Sigmoid colon (tissue), 7 donors: Measurements from ENCODE around the gene BRD2. TPM values are rescaled to one million over a fixed set of nuclear protein-coding genes. Genes with fewer than 3 reads are reported as not detected.

ENCODE experiments used
- DNase-seq: peaks from one replicate; pipeline ENCODE4 v3.0.0-alpha.2; 2019
- H3K27ac ChIP-seq, 4 donors: fragments of 200-600 bp; sonication (generic); one replicate each; pipeline ENCODE4 v1.5.1; 2016 to 2019; ENCODE audit warnings: mild to moderate bottlenecking in 1 of 4
- H3K27me3 ChIP-seq, 3 donors: fragments of 200-600 bp; sonication (generic); one replicate each; pipeline ENCODE4 v1.5.1; 2019; ENCODE audit warnings: mild to moderate bottlenecking in 1 of 3
- H3K36me3 ChIP-seq, 4 donors: fragments of 200-600 bp; sonication (generic); one replicate each; pipeline ENCODE4 v1.5.1; 2016 to 2019
- H3K4me1 ChIP-seq, 4 donors: fragments of 200-600 bp; sonication (generic); one replicate each; pipeline ENCODE4 v1.5.1; 2017 to 2019
- H3K4me3 ChIP-seq, 4 donors: fragments of 200-600 bp; sonication (generic); one replicate each; pipeline ENCODE4 v1.5.1; 2017 to 2019; ENCODE audit warnings: mild to moderate bottlenecking in 2 of 4, moderate library complexity in 1 of 4
- H3K9me3 ChIP-seq, 4 donors: fragments of 200-600 bp in 3 of 4; sonication (generic) in 3 of 4; one replicate each; pipeline versions ENCODE4 v1.5.1 to v1.6.1; 2013 to 2019
- EP300 ChIP-seq, 4 donors: sonication (generic); formaldehyde crosslinking; IDR thresholded peaks; one replicate each; pipeline ENCODE4 v1.6.1; 2017; ENCODE audit warnings: antibody characterized with exemption in 4 of 4
- POLR2A ChIP-seq, 2 donors: fragments of 450-650 bp; IDR thresholded peaks; one replicate each; pipeline ENCODE4 v1.6.1; 2016; ENCODE audit warnings: antibody characterized with exemption in 2 of 2, mild to moderate bottlenecking in 2 of 2, moderate library complexity in 2 of 2
- POLR2AphosphoS5 ChIP-seq, 4 donors: sonication (generic); formaldehyde crosslinking; IDR thresholded peaks; one replicate each; pipeline ENCODE4 v1.6.1; 2017; ENCODE audit warnings: antibody characterized with exemption in 4 of 4
- WGBS, 2 donors: extraction: QIAGEN DNeasy Blood & Tissue Kit; methylation state at CpG; one replicate each; pipeline ENCODE4 v1.1.7; 2013; 5-methylcytosine and 5-hydroxymethylcytosine counted together
- intact Hi-C: fragments of 100-400 bp; cut with DNase I; formaldehyde crosslinking; loops from one replicate; pipeline ENCODE4 v1.15.1; 2023
- polyA plus RNA-seq, 3 donors: library from polyadenylated mRNA; stranded (reverse); fragments of 200-250 nt; gene quantifications; one replicate each; pipeline ENCODE4 v1.2.3, GENCODE V29; 2013
- total RNA-seq, 4 donors: library from RNA; depleted of rRNA; stranded (reverse); fragments of >200 nt; gene quantifications; one replicate each; pipeline ENCODE4 v1.1.0, GENCODE V29; 2016
- TF ChIP-seq, protein P1 (sequence below), 4 experiments: fragments of 450-650 bp in 3 of 4; fragments of 200-600 bp in 1 of 4; IDR thresholded peaks; one replicate each; pipeline ENCODE4 v1.5.1; 2016 to 2019; ENCODE audit warnings: antibody characterized with exemption in 4 of 4, mild to moderate bottlenecking in 3 of 4, moderate library complexity in 2 of 4
- donor health status: healthy with polysubstance abuse.
- donor health status: Bipolar disorder and iron deficiency.
- donor health status: healthy.

BRD2 gene
- total and polyA plus RNA-seq, 7 donors, result 60.6 to 135 (median 84.2) TPM

DNA sequence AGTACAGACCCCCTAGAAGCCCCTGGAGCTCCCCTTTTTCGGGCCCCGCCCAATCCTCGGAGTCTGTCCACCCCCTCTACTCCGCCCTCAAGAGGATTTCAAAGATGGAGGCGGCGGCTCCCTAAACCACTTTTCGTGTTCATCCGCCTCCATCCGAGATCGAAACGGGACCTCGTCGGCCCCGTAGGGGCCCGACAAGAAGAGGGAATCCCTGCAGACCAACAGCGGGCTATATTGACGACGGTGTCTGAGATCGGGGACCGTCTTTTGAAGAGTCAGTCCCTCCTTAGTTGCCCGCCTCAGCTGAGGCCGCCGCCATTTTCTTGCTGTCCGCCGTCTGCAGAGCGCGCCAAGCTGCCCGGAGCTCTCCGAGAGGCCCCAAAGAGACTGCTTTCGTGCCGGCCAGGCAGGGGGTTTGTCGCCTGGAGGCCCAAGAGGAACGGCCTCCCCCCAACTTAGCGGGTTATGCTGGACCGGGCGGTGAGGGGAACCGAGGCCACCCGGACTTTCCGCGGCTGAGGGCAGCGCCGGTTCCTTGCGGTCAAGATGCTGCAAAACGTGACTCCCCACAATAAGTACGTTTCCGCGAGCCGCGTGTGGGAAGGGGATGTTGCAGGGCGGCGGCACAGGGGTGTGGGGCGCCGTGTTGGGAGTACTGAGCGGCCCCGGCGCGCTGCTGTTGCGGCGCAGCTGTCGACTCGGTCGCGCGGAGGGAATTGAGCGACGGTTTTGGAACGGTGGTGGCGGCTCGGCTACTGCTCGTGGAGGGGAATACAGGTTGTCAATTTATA is 4.2 kb downstream of the BRD2 start:
- intact Hi-C loops, result loop anchor here (5.0 kb wide), 1 partner anchor 445 kb away; the partner anchor contains the start of gene CUTA
- no peaks in the 10 kb centered on the region for H3K27me3 ChIP-seq
- H3K4me3 ChIP-seq, result peak overlapping the region; percentile 68 to 84 (median 82)
- 0% methylated on average over 70 of the region's 70 CpGs for WGBS, 2 donors
- H3K36me3 ChIP-seq, result peaks cover 42 to 45% (median 44%) of the 10 kb centered on the region in 4 donors
- no peaks in the 10 kb centered on the region for H3K9me3 ChIP-seq
- TF ChIP-seq POLR2AphosphoS5 (IDR thresholded peaks at IDR 0.05), result peak in 2 of 4 donors; percentile 23 to 35
- TF ChIP-seq POLR2A (IDR thresholded peaks at IDR 0.05), result no peak
- TF ChIP-seq, protein P1, sequence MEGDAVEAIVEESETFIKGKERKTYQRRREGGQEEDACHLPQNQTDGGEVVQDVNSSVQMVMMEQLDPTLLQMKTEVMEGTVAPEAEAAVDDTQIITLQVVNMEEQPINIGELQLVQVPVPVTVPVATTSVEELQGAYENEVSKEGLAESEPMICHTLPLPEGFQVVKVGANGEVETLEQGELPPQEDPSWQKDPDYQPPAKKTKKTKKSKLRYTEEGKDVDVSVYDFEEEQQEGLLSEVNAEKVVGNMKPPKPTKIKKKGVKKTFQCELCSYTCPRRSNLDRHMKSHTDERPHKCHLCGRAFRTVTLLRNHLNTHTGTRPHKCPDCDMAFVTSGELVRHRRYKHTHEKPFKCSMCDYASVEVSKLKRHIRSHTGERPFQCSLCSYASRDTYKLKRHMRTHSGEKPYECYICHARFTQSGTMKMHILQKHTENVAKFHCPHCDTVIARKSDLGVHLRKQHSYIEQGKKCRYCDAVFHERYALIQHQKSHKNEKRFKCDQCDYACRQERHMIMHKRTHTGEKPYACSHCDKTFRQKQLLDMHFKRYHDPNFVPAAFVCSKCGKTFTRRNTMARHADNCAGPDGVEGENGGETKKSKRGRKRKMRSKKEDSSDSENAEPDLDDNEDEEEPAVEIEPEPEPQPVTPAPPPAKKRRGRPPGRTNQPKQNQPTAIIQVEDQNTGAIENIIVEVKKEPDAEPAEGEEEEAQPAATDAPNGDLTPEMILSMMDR (IDR thresholded peaks at IDR 0.05), result no peak
- TF ChIP-seq EP300 (IDR thresholded peaks at IDR 0.05), result no peak
- peak; percentile 78 for DNase-seq
- H3K27ac ChIP-seq, result peak overlapping the region; percentile 98 to 99 (median 98)
- H3K4me1 ChIP-seq, result peaks cover 0 to 41% (median 35%) of the 10 kb centered on the region in 4 donors

DNA sequence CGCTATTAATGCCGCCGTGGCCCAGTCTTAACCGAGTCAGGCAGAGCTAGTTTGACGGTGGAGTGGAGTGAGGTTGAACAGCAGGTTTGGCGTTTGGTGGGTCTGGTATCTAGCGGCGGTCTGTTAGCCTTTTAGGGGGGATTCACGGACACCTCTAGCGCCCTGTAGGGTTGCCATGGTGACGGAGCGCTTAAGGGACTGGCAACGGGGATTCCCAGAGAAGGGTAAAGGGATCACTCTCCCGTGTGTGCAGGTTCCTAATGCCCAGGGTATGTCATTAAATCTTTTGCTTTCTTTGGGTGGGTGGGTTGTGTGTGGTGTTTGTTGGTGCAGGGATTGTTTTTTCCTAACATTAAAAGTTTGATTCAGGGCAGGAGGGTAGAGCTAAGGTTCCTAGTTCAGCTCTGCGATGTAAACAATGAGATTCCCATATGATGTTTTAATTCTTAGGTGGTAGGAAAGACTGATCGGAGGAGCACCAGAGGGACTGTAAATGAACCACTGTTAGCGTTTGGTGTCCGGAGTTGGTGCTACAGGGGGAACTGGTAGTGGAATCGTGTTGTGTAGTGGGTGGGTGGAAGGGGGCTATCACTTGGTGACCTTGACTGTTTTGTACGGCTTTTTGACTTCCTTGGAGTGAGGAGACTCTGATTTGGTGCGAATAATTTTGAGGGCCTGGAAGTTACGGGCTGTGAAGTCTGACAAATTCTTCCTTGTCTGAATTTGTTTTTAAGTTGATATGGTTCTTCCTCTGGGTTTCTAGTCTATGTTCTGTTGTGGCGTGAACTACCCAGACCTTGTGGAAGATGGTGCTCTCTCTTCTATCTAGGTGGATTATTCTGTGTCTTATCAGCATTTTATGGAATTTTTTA is 5.0 kb downstream of the BRD2 start:
- WGBS, 2 donors, result 0% methylated on average over 23 of the region's 23 CpGs
- DNase-seq, result peak; percentile 70
- H3K27me3 ChIP-seq, result no peaks in the 10 kb centered on the region
- TF ChIP-seq EP300 (IDR thresholded peaks at IDR 0.05) (no peak), POLR2A (IDR thresholded peaks at IDR 0.05) (no peak), POLR2AphosphoS5 (IDR thresholded peaks at IDR 0.05) (no peak)
- TF ChIP-seq, protein P1 (IDR thresholded peaks at IDR 0.05), result no peak
- H3K36me3 ChIP-seq, result peaks cover 50 to 54% (median 52%) of the 10 kb centered on the region in 4 donors
- no peaks in the 10 kb centered on the region for H3K9me3 ChIP-seq
- peaks cover 0 to 43% (median 40%) of the 10 kb centered on the region in 4 donors for H3K4me1 ChIP-seq
- intact Hi-C loops, result loop anchor here (5.0 kb wide), 1 partner anchor 444 kb away; the partner anchor contains the start of gene CUTA
- H3K4me3 ChIP-seq, result peak overlapping the region; percentile 68 to 84 (median 82)
- peak overlapping the region; percentile 98 to 99 (median 98) for H3K27ac ChIP-seq

DNA sequence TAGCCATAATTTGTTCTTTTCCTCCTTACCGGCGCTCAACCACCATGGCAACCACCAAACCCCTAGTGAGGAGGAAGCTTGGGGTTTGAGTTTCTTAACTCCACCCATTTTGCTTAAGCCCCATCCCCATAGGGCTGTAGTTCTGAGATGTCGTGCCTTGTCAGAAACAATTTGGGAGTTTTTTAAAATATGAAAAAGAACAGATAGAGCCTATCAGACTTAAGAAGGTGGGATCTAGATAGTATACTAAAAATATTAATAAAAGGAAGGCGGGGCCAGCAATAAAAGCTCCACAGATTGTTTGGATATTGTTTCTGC is 5.6 kb downstream of the BRD2 start:
- Histone ChIP-seq H3K4me1 (peaks cover 0 to 49% (median 42%) of the 10 kb centered on the region in 4 donors), H3K4me3 (peak overlapping the region; percentile 68 to 84 (median 82)), H3K27me3 (no peaks in the 10 kb centered on the region), H3K36me3 (peaks cover 56 to 60% (median 57%) of the 10 kb centered on the region in 4 donors), H3K27ac (peak overlapping the region; percentile 98 to 99 (median 98)), H3K9me3 (no peaks in the 10 kb centered on the region)
- TF ChIP-seq, protein P1 (IDR thresholded peaks at IDR 0.05), result no peak
- TF ChIP-seq POLR2A (IDR thresholded peaks at IDR 0.05), result no peak
- no peak for TF ChIP-seq POLR2AphosphoS5 (IDR thresholded peaks at IDR 0.05)
- no peak for TF ChIP-seq EP300 (IDR thresholded peaks at IDR 0.05)
- DNase-seq, result no peak
- 0 to 1% methylated on average over 4 of the region's 4 CpGs for WGBS, 2 donors
- intact Hi-C loops, result loop anchor here (5.0 kb wide), 1 partner anchor 443 kb away; the partner anchor contains the start of gene CUTA

DNA sequence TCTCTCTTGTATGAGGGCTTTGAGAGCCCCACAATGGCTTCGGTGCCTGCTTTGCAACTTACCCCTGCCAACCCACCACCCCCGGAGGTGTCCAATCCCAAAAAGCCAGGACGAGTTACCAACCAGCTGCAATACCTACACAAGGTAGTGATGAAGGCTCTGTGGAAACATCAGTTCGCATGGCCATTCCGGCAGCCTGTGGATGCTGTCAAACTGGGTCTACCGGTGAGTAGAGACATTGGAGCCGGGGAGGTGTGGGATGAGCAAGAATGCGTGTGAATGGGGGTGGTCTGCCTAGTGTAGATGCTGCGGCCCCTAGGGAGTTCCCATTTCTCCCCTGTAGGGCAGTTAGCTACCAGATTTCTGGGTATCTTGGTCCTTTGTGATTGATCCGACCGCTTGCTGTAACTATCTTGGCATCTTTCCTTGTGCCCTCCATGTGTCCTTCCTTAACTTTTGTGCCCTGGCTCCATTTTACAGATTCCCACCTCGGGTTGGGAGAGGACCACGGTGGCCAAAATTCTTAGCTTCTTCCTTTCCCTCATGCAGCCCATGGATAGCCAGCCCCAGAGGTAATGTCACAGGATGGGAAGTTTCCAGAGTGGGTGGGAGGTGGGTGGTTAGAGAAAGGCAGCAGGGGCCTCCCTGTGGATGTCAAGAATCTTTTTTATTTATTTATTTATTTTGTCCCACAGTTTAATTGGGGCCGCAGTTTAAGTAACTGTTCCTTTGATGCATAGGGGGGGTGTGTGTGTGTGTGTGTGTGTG is 6.3 kb downstream of the BRD2 start:
- H3K27me3 ChIP-seq, result no peaks in the 10 kb centered on the region
- peaks cover 62 to 67% (median 65%) of the 10 kb centered on the region in 4 donors for H3K36me3 ChIP-seq
- no peak for TF ChIP-seq EP300 (IDR thresholded peaks at IDR 0.05)
- TF ChIP-seq POLR2AphosphoS5 (IDR thresholded peaks at IDR 0.05), result no peak
- TF ChIP-seq, protein P1 (IDR thresholded peaks at IDR 0.05), result no peak
- TF ChIP-seq POLR2A (IDR thresholded peaks at IDR 0.05), result no peak
- H3K4me1 ChIP-seq, result peaks cover 0 to 55% (median 46%) of the 10 kb centered on the region in 4 donors
- no peak for DNase-seq
- WGBS, 2 donors, result 5 to 13% methylated on average over 14 of the region's 14 CpGs
- intact Hi-C loops, result loop anchor here (5.0 kb wide), 1 partner anchor 443 kb away; the partner anchor contains the start of gene CUTA
- H3K4me3 ChIP-seq, result peak overlapping the region; percentile 68 to 84 (median 82)
- H3K9me3 ChIP-seq, result no peaks in the 10 kb centered on the region
- H3K27ac ChIP-seq, result peak overlapping the region in 3 of 4 donors; percentile 98 to 99 (median 98)
